H9 (cell line): Measurements from ENCODE around the gene MAP3K10. TPM values are rescaled to one million over a fixed set of nuclear protein-coding genes. Genes with fewer than 3 reads are reported as not detected.

ENCODE experiments used
- DNase-seq: peaks from one replicate; pipeline ENCODE4 v3.0.0-alpha.2; 2017
- H2AFZ ChIP-seq: one replicate; pipeline ENCODE4 v1.6.1; 2013; ENCODE audit warnings: mild to moderate bottlenecking, low read length, control low read depth, moderate library complexity
- H2AK5ac ChIP-seq: 2 replicates; pipeline ENCODE4 v1.6.1; 2013; ENCODE audit warnings: low read length, control low read depth, mixed read lengths; ENCODE audit not compliant: insufficient read length
- H2BK120ac ChIP-seq: one replicate; pipeline ENCODE4 v1.6.1; 2013; ENCODE audit warnings: low read depth, mild to moderate bottlenecking, low read length, control low read depth, inconsistent platforms; ENCODE audit not compliant: poor library complexity, severe bottlenecking
- H2BK12ac ChIP-seq: 2 replicates; pipeline ENCODE4 v1.6.1; 2013; ENCODE audit warnings: low read length, control low read depth, mixed read lengths, low read depth; ENCODE audit not compliant: insufficient read length
- H2BK15ac ChIP-seq: 2 replicates; pipeline ENCODE4 v1.6.1; 2013; ENCODE audit warnings: low read depth, low read length, control low read depth
- H2BK20ac ChIP-seq: one replicate; pipeline ENCODE4 v1.6.1; 2013; ENCODE audit warnings: low read depth, mild to moderate bottlenecking, low read length, control low read depth, inconsistent platforms; ENCODE audit not compliant: poor library complexity, severe bottlenecking
- H2BK5ac ChIP-seq: 2 replicates; pipeline ENCODE4 v1.6.1; 2013; ENCODE audit warnings: low read length, control low read depth, mixed read lengths; ENCODE audit not compliant: insufficient read length
- H3K14ac ChIP-seq: 2 replicates; pipeline ENCODE4 v1.6.1; 2013; ENCODE audit warnings: low read length, control low read depth; ENCODE audit not compliant: insufficient read depth
- H3K18ac ChIP-seq: 2 replicates; pipeline ENCODE4 v1.6.1; 2013; ENCODE audit warnings: low read depth, mild to moderate bottlenecking, mixed read lengths, low read length, control low read depth; ENCODE audit not compliant: insufficient read length
- H3K23ac ChIP-seq: 2 replicates; pipeline ENCODE4 v1.6.1; 2013; ENCODE audit warnings: low read length, control low read depth, mixed read lengths, low read depth; ENCODE audit not compliant: insufficient read length
- H3K23me2 ChIP-seq: 2 replicates; pipeline ENCODE4 v1.6.1; 2013; ENCODE audit warnings: low read depth, mild to moderate bottlenecking, mixed read lengths, low read length, control low read depth; ENCODE audit not compliant: insufficient read length, poor library complexity, severe bottlenecking
- H3K27ac ChIP-seq: 2 replicates; pipeline ENCODE4 v1.5.1; 2013; ENCODE audit warnings: low read length, control low read depth, mixed read lengths, low read depth; ENCODE audit not compliant: insufficient read length
- H3K27me3 ChIP-seq: 2 replicates; pipeline ENCODE4 v1.6.1; 2013; ENCODE audit warnings: low read length, control low read depth, inconsistent platforms; ENCODE audit not compliant: insufficient read depth
- H3K4ac ChIP-seq: 2 replicates; pipeline ENCODE4 v1.6.1; 2013; ENCODE audit warnings: low read depth, mild to moderate bottlenecking, control low read depth, inconsistent platforms, low read length, moderate library complexity
- H3K4me1 ChIP-seq: 2 replicates; pipeline ENCODE4 v1.6.1; 2013; ENCODE audit warnings: low read length, control low read depth, inconsistent platforms; ENCODE audit not compliant: insufficient read depth
- H3K4me2 ChIP-seq: 2 replicates; pipeline ENCODE4 v1.6.1; 2013; ENCODE audit warnings: low read length, control low read depth, mixed read lengths; ENCODE audit not compliant: insufficient read length, insufficient read depth
- H3K56ac ChIP-seq: 2 replicates; pipeline ENCODE4 v1.6.1; 2013; ENCODE audit warnings: low read depth, mild to moderate bottlenecking, mixed read lengths, low read length, control low read depth; ENCODE audit not compliant: insufficient read length
- H3K79me1 ChIP-seq: 2 replicates; pipeline ENCODE4 v1.6.1; 2013; ENCODE audit warnings: low read depth, mild to moderate bottlenecking, moderate library complexity, low read length, control low read depth, inconsistent platforms; ENCODE audit not compliant: insufficient read depth, poor library complexity, severe bottlenecking
- H3K79me2 ChIP-seq: 2 replicates; pipeline ENCODE4 v1.6.1; 2013; ENCODE audit warnings: low read length, control low read depth, inconsistent platforms; ENCODE audit not compliant: insufficient read depth
- H3K9ac ChIP-seq: 2 replicates; pipeline ENCODE4 v1.6.1; 2013; ENCODE audit warnings: low read length, control low read depth, mixed read lengths; ENCODE audit not compliant: insufficient read length; ENCODE audit errors: extremely low read depth
- H3K9me3 ChIP-seq: one replicate; pipeline ENCODE4 v1.6.1; 2013; ENCODE audit warnings: low read depth, low read length, inconsistent platforms; ENCODE audit not compliant: control insufficient read depth
- H3T11ph ChIP-seq: one replicate; pipeline ENCODE4 v1.6.1; 2013; ENCODE audit warnings: mild to moderate bottlenecking, low read length, control low read depth, inconsistent platforms
- H4K20me1 ChIP-seq: one replicate; pipeline ENCODE4 v1.6.1; 2013; ENCODE audit not compliant: control insufficient read depth, insufficient read length, insufficient read depth
- H4K5ac ChIP-seq: 2 replicates; pipeline ENCODE4 v1.6.1; 2013; ENCODE audit warnings: low read depth, mild to moderate bottlenecking, mixed read lengths, low read length, control low read depth; ENCODE audit not compliant: insufficient read length
- H4K8ac ChIP-seq: replicated peaks from 2 replicates; pipeline ENCODE4 v1.6.1; 2013; ENCODE audit warnings: low read length, control low read depth, mixed read lengths, low read depth; ENCODE audit not compliant: insufficient read length
- H4K91ac ChIP-seq: 2 replicates; pipeline ENCODE4 v1.6.1; 2013; ENCODE audit warnings: low read depth, mild to moderate bottlenecking, moderate library complexity, mixed read lengths, low read length, control low read depth; ENCODE audit not compliant: insufficient read length
- H3K27ac Mint-ChIP-seq, 3 experiments: 2 replicates in 2 of 3; 3 replicates in 1 of 3; pipeline ENCODE4 v1.8.0; 2020 to 2021; ENCODE audit warnings: mixed read lengths in 3 of 3, mild to moderate bottlenecking in 1 of 3, moderate library complexity in 1 of 3
- H3K27me3 Mint-ChIP-seq: 2 replicates; pipeline ENCODE4 v1.8.0; 2021; ENCODE audit warnings: low read depth, mild to moderate bottlenecking, moderate library complexity, mixed read lengths
- H3K36me3 Mint-ChIP-seq, 3 experiments: 2 replicates in 2 of 3; 3 replicates in 1 of 3; pipeline ENCODE4 v1.8.0; 2020 to 2021; ENCODE audit warnings: low read depth in 3 of 3, mixed read lengths in 3 of 3; ENCODE audit not compliant: insufficient read depth in 1 of 3
- H3K4me1 Mint-ChIP-seq, 2 experiments: 2 replicates each; pipeline ENCODE4 v1.8.0; 2020; ENCODE audit warnings: mixed read lengths in 2 of 2
- H3K4me3 Mint-ChIP-seq, 2 experiments: 2 replicates in 1 of 2; 3 replicates in 1 of 2; pipeline ENCODE4 v1.8.0; 2020 to 2021; ENCODE audit warnings: mild to moderate bottlenecking in 2 of 2, mixed read lengths in 2 of 2, moderate library complexity in 1 of 2
- H3K9me3 Mint-ChIP-seq, 2 experiments: 2 replicates in 1 of 2; 3 replicates in 1 of 2; pipeline ENCODE4 v1.8.0; 2020; ENCODE audit warnings: mild to moderate bottlenecking in 2 of 2, mixed read lengths in 2 of 2, moderate library complexity in 1 of 2
- CTCF ChIP-seq: fragments of 200-600 bp; sonication (generic); conservative IDR thresholded peaks from 3 replicates; pipeline ENCODE4 v1.8.0; 2021; ENCODE audit warnings: antibody characterized with exemption, mild to moderate bottlenecking
- WGBS: extraction: QIAGEN DNeasy Blood & Tissue Kit; methylation state at CpG from one replicate; pipeline ENCODE4 v1.1.7; 2013; ENCODE audit warnings: missing lambda C conversion rate, low lambda C conversion rate, mixed read lengths; ENCODE audit not compliant: insufficient read length; ENCODE audit errors: extremely low coverage; 5-methylcytosine and 5-hydroxymethylcytosine counted together
- total RNA-seq: library from RNA; stranded (reverse); gene quantifications from 2 replicates; pipeline ENCODE4 v1.2.1, GENCODE V29; 2021

MAP3K10 gene
- total RNA-seq, 1 experiment from 2014 or later = 19.0 TPM

GRCh38 chr19:40240332-40240731 lies 49.1 kb downstream of the MAP3K10 start:
- H4K5ac ChIP-seq = no peak overlapping the region
- no peak overlapping the region for H3K9ac ChIP-seq
- no peak overlapping the region for H3K23ac ChIP-seq
- H2BK12ac ChIP-seq = no peak overlapping the region
- no peaks in the 10 kb centered on the region for H3K9me3 ChIP-seq
- TF ChIP-seq CTCF = no peak
- H2BK120ac ChIP-seq = no peak overlapping the region
- no peak overlapping the region for H4K91ac ChIP-seq
- H3K79me2 ChIP-seq = no peaks in the 10 kb centered on the region; the same call in 1 of the 2 replicates
- no peaks in the 10 kb centered on the region for H3K27me3 ChIP-seq
- no peak overlapping the region for H3K27ac ChIP-seq
- no peak overlapping the region for H2BK20ac ChIP-seq
- H3K14ac ChIP-seq = no peak overlapping the region
- no peak overlapping the region for H3T11ph ChIP-seq
- H3K23me2 ChIP-seq = no peaks in the 10 kb centered on the region
- Mint-ChIP-seq H3K27me3 (no peaks in the 10 kb centered on the region), H3K27ac (no peak overlapping the region), H3K4me3 (no peak overlapping the region), H3K4me1 (peaks cover 4 to 8% of the 10 kb centered on the region in 2 experiments; a peak in 2 of 4 replicates), H3K36me3 (peaks cover 7 to 46% (median 41%) of the 10 kb centered on the region in 3 experiments; a peak in 6 of 7 replicates), H3K9me3 (no peaks in the 10 kb centered on the region)
- no peaks in the 10 kb centered on the region for H4K20me1 ChIP-seq
- no peak for DNase-seq
- H4K8ac ChIP-seq = no peak overlapping the region
- no peak overlapping the region for H3K56ac ChIP-seq
- H2AFZ ChIP-seq = no peak overlapping the region
- H2AK5ac ChIP-seq = no peak overlapping the region
- no peak overlapping the region for H2BK5ac ChIP-seq
- no CpG with 5 or more reads among the region's 6 CpGs for WGBS
- H3K4me2 ChIP-seq = no peak overlapping the region
- H3K4ac ChIP-seq = no peak overlapping the region
- H3K4me1 ChIP-seq = no peaks in the 10 kb centered on the region; the same call in 1 of the 2 replicates
- no peaks in the 10 kb centered on the region for H3K79me1 ChIP-seq
- H3K18ac ChIP-seq = no peak overlapping the region
- no peak overlapping the region for H2BK15ac ChIP-seq
